Measurements from ENCODE around the gene GABBR2.

GABBR2 gene

GRCh38 chr9:98485706-98486105 lies 223.0 kb downstream of the GABBR2 start:
- Histone ChIP-seq H4K20me1 (ENCODE audit: control insufficient read depth, insufficient read depth, low read depth, low read length) (no peaks in the 10 kb centered on the region), H3K4me2 (ENCODE audit: low read length) (no peak overlapping the region), H3K9me2 (replicated peaks; ENCODE audit: control insufficient read depth, low read length) (no peaks in the 10 kb centered on the region), H3K79me2 (ENCODE audit: control insufficient read depth, low read length) (no peaks in the 10 kb centered on the region), H3K27me3 (ENCODE audit: control insufficient read depth, low read length) (no peaks in the 10 kb centered on the region), H3K4me3 (ENCODE audit: low read length) (no peak overlapping the region), H3K27ac (ENCODE audit: low read depth, low read length) (no peak overlapping the region), H3K9me3 (ENCODE audit: control insufficient read depth, insufficient read depth, low read length) (no peaks in the 10 kb centered on the region), H3K36me3 (ENCODE audit: control insufficient read depth, low read length) (no peaks in the 10 kb centered on the region), H3K4me1 (ENCODE audit: control insufficient read depth, low read length) (no peaks in the 10 kb centered on the region), H3F3A (ENCODE audit: control insufficient read depth, insufficient read depth) (no peaks in the 10 kb centered on the region)
- no peak for TF ChIP-seq CTCF (IDR thresholded peaks at IDR 0.05; ENCODE audit: low read depth, low read length, poor library complexity, severe bottlenecking)
- no peak for TF ChIP-seq EZH2phosphoT487 (IDR thresholded peaks at IDR 0.05; ENCODE audit: borderline replicate concordance, low read length)

GRCh38 chr9:98484162-98484561 lies 224.6 kb downstream of the GABBR2 start:
- H3K4me1 ChIP-seq (ENCODE audit: control insufficient read depth, low read length), result no peaks in the 10 kb centered on the region
- H3K4me2 ChIP-seq (ENCODE audit: low read length), result no peak overlapping the region
- no peaks in the 10 kb centered on the region for H3K9me2 ChIP-seq (replicated peaks; ENCODE audit: control insufficient read depth, low read length)
- no peaks in the 10 kb centered on the region for H3K9me3 ChIP-seq (ENCODE audit: control insufficient read depth, insufficient read depth, low read length)
- no peaks in the 10 kb centered on the region for H3K36me3 ChIP-seq (ENCODE audit: control insufficient read depth, low read length)
- no peaks in the 10 kb centered on the region for H4K20me1 ChIP-seq (ENCODE audit: control insufficient read depth, insufficient read depth, low read depth, low read length)
- H3K4me3 ChIP-seq (ENCODE audit: low read length), result no peak overlapping the region
- no peak overlapping the region for H3K27ac ChIP-seq (ENCODE audit: low read depth, low read length)
- TF ChIP-seq EZH2phosphoT487 (IDR thresholded peaks at IDR 0.05; ENCODE audit: borderline replicate concordance, low read length) (no peak), CTCF (IDR thresholded peaks at IDR 0.05; ENCODE audit: low read depth, low read length, poor library complexity, severe bottlenecking) (no peak)
- H3K27me3 ChIP-seq (ENCODE audit: control insufficient read depth, low read length), result no peaks in the 10 kb centered on the region
- H3K79me2 ChIP-seq (ENCODE audit: control insufficient read depth, low read length), result no peaks in the 10 kb centered on the region
- H3F3A ChIP-seq (ENCODE audit: control insufficient read depth, insufficient read depth), result no peaks in the 10 kb centered on the region

DNA sequence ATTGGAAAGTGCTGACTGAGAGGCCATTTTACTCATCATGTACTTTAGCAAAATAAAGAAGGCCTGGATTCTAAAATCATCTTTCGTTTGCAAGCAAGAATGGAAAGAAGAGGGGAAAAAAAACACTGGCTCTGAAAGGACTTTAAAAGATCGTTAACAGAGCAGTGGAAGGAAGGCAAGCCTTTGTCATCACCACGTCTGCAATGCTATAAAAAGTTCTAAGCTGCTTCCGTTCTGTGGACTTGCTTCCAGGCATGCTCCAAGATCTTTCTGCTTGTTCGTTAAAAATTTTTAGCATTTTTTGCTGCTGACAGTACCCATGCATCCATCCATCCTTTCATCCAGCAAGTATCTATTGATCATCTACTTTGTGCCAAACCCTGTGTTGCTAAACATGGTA lies 226.5 kb downstream of the GABBR2 start:
- Histone ChIP-seq H3K4me2 (ENCODE audit: low read length) (no peak overlapping the region), H3K27me3 (ENCODE audit: control insufficient read depth, low read length) (no peaks in the 10 kb centered on the region), H3K4me1 (ENCODE audit: control insufficient read depth, low read length) (no peaks in the 10 kb centered on the region), H4K20me1 (ENCODE audit: control insufficient read depth, insufficient read depth, low read depth, low read length) (no peaks in the 10 kb centered on the region), H3K27ac (ENCODE audit: low read depth, low read length) (no peak overlapping the region), H3K4me3 (ENCODE audit: low read length) (no peak overlapping the region), H3K36me3 (ENCODE audit: control insufficient read depth, low read length) (no peaks in the 10 kb centered on the region), H3K9me2 (replicated peaks; ENCODE audit: control insufficient read depth, low read length) (no peaks in the 10 kb centered on the region), H3F3A (ENCODE audit: control insufficient read depth, insufficient read depth) (no peaks in the 10 kb centered on the region), H3K9me3 (ENCODE audit: control insufficient read depth, insufficient read depth, low read length) (no peaks in the 10 kb centered on the region), H3K79me2 (ENCODE audit: control insufficient read depth, low read length) (no peaks in the 10 kb centered on the region)
- TF ChIP-seq CTCF (IDR thresholded peaks at IDR 0.05; ENCODE audit: low read depth, low read length, poor library complexity, severe bottlenecking) (no peak), EZH2phosphoT487 (IDR thresholded peaks at IDR 0.05; ENCODE audit: borderline replicate concordance, low read length) (no peak)

- Histone ChIP-seq H3K9me3 (ENCODE audit: control insufficient read depth, insufficient read depth, low read length) (no peaks in the 10 kb centered on the region), H3K9me2 (replicated peaks; ENCODE audit: control insufficient read depth, low read length) (no peaks in the 10 kb centered on the region), H4K20me1 (ENCODE audit: control insufficient read depth, insufficient read depth, low read depth, low read length) (no peaks in the 10 kb centered on the region), H3K4me1 (ENCODE audit: control insufficient read depth, low read length) (no peaks in the 10 kb centered on the region), H3K27ac (ENCODE audit: low read depth, low read length) (no peak overlapping the region), H3K4me2 (ENCODE audit: low read length) (no peak overlapping the region), H3K36me3 (ENCODE audit: control insufficient read depth, low read length) (no peaks in the 10 kb centered on the region), H3K4me3 (ENCODE audit: low read length) (no peak overlapping the region), H3F3A (ENCODE audit: control insufficient read depth, insufficient read depth) (no peaks in the 10 kb centered on the region), H3K79me2 (ENCODE audit: control insufficient read depth, low read length) (no peaks in the 10 kb centered on the region), H3K27me3 (ENCODE audit: control insufficient read depth, low read length) (no peaks in the 10 kb centered on the region)
- no peak for TF ChIP-seq EZH2phosphoT487 (IDR thresholded peaks at IDR 0.05; ENCODE audit: borderline replicate concordance, low read length)
- no peak for TF ChIP-seq CTCF (IDR thresholded peaks at IDR 0.05; ENCODE audit: low read depth, low read length, poor library complexity, severe bottlenecking)
These were observed 227.1 kb downstream of the GABBR2 start for GRCh38 chr9:98481676-98482075.
